Right lobe of liver (tissue), 4 donors: Measurements from ENCODE around the gene DLST.

Experiments used
- POLR2A ChIP-seq: fragments of 450-650 bp; IDR thresholded peaks from one replicate; pipeline ENCODE4 v1.6.1; 2017; ENCODE audit warnings: antibody characterized with exemption, mild to moderate bottlenecking
- TF ChIP-seq, protein P1 (sequence below), 4 donors: fragments of 200-600 bp in 3 of 4; fragments of 450-650 bp in 1 of 4; IDR thresholded peaks; one replicate each; pipeline versions ENCODE4 v1.5.1 to v1.8.0; 2016 to 2022; ENCODE audit warnings: antibody characterized with exemption in 4 of 4, mild to moderate bottlenecking in 2 of 4
- donor health status: DM: no; HTN: no; CAD: no.
- donor health status: DM: no; HTN: no; CAD: no.
- donor health status: DM: no; HTN: yes; CAD: no.

DNA sequence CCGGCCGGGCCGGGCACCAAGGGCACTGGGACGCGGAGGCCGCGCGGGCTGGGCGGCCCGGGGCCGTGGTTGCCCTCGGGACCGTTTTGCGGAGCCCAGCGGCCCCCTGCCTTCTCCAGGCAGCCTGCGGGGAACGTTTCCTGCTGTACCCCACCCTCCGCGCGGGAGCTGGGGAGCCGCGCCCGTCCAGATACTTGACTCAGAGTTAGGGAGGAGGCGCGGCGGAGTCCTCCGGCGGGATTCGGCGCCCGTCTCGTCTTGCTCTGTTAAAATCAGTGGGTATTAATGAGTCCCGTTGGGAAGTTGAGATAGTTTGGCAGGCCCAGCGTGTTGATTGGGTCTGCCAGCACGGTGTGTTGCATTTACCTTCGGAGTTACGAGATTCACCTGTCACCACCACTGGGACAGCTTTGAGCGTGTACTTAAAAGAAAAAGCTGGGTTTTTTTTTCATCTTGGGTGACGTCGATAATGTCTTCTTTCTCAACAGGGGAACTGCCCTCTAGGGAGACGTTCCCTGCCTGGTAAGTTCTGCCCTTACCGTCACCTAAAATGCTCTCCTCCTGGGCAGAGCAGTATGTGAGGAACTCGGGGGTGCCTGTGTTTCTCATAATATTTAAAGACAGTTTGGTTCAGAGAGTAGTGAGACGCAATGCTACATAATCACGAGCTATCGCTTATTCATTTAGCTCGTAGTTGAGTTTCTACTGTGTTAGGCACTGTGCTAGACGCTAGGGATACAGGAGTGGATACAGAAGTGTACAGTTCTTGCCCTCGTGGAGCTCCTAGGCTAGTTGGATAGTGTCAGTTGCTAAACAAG, 596 bp downstream of the DLST start:
- TF ChIP-seq, protein P1, sequence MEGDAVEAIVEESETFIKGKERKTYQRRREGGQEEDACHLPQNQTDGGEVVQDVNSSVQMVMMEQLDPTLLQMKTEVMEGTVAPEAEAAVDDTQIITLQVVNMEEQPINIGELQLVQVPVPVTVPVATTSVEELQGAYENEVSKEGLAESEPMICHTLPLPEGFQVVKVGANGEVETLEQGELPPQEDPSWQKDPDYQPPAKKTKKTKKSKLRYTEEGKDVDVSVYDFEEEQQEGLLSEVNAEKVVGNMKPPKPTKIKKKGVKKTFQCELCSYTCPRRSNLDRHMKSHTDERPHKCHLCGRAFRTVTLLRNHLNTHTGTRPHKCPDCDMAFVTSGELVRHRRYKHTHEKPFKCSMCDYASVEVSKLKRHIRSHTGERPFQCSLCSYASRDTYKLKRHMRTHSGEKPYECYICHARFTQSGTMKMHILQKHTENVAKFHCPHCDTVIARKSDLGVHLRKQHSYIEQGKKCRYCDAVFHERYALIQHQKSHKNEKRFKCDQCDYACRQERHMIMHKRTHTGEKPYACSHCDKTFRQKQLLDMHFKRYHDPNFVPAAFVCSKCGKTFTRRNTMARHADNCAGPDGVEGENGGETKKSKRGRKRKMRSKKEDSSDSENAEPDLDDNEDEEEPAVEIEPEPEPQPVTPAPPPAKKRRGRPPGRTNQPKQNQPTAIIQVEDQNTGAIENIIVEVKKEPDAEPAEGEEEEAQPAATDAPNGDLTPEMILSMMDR (IDR thresholded peaks at IDR 0.05): no peak
- TF ChIP-seq POLR2A: no peak
